Ovary (tissue), 3 donors: Measurements from ENCODE around the gene APOL4.

Experiments
- CTCF ChIP-seq, 3 donors: fragments of 450-650 bp in 2 of 3; fragments of 200-600 bp in 1 of 3; IDR thresholded peaks; one replicate each; pipeline versions ENCODE4 v1.5.1 to v1.8.0; 2016 to 2022; ENCODE audit warnings: antibody characterized with exemption in 3 of 3, mild to moderate bottlenecking in 1 of 3
- EP300 ChIP-seq: sonication (generic); formaldehyde crosslinking; IDR thresholded peaks from one replicate; pipeline ENCODE4 v1.6.1; 2017; ENCODE audit warnings: antibody characterized with exemption
- POLR2A ChIP-seq: fragments of 450-650 bp; IDR thresholded peaks from one replicate; pipeline ENCODE4 v1.6.1; 2017; ENCODE audit warnings: antibody characterized with exemption, mild to moderate bottlenecking, moderate library complexity
- donor health status: DM: no; HTN: no; CAD: no.

GRCh38 chr22:36194971-36195370 lies 6.6 kb downstream of the APOL4 start:
- TF ChIP-seq POLR2A (no peak), CTCF (IDR thresholded peaks at IDR 0.05) (peak; percentile 25 to 61 (median 39)), EP300 (no peak)
